H9 (cell line): ENCODE data around the gene CDRT15L2. TPM values are rescaled to one million over a fixed set of nuclear protein-coding genes. Genes with fewer than 3 reads are reported as not detected.
"Not testable (repeated sequence)": the region's sequence is repeated elsewhere in the genome, so short reads cannot be mapped to it uniquely, and the experiment has no call there.

ENCODE experiments used
- DNase-seq: peaks from one replicate; pipeline ENCODE4 v3.0.0-alpha.2; 2017
- H2AFZ ChIP-seq: one replicate; pipeline ENCODE4 v1.6.1; 2013; ENCODE audit warnings: mild to moderate bottlenecking, low read length, control low read depth, moderate library complexity
- H2AK5ac ChIP-seq: 2 replicates; pipeline ENCODE4 v1.6.1; 2013; ENCODE audit warnings: low read length, control low read depth, mixed read lengths; ENCODE audit not compliant: insufficient read length
- H2BK120ac ChIP-seq: one replicate; pipeline ENCODE4 v1.6.1; 2013; ENCODE audit warnings: low read depth, mild to moderate bottlenecking, low read length, control low read depth, inconsistent platforms; ENCODE audit not compliant: poor library complexity, severe bottlenecking
- H2BK12ac ChIP-seq: 2 replicates; pipeline ENCODE4 v1.6.1; 2013; ENCODE audit warnings: low read length, control low read depth, mixed read lengths, low read depth; ENCODE audit not compliant: insufficient read length
- H2BK15ac ChIP-seq: 2 replicates; pipeline ENCODE4 v1.6.1; 2013; ENCODE audit warnings: low read depth, low read length, control low read depth
- H2BK20ac ChIP-seq: one replicate; pipeline ENCODE4 v1.6.1; 2013; ENCODE audit warnings: low read depth, mild to moderate bottlenecking, low read length, control low read depth, inconsistent platforms; ENCODE audit not compliant: poor library complexity, severe bottlenecking
- H2BK5ac ChIP-seq: 2 replicates; pipeline ENCODE4 v1.6.1; 2013; ENCODE audit warnings: low read length, control low read depth, mixed read lengths; ENCODE audit not compliant: insufficient read length
- H3K14ac ChIP-seq: 2 replicates; pipeline ENCODE4 v1.6.1; 2013; ENCODE audit warnings: low read length, control low read depth; ENCODE audit not compliant: insufficient read depth
- H3K18ac ChIP-seq: 2 replicates; pipeline ENCODE4 v1.6.1; 2013; ENCODE audit warnings: low read depth, mild to moderate bottlenecking, mixed read lengths, low read length, control low read depth; ENCODE audit not compliant: insufficient read length
- H3K23ac ChIP-seq: 2 replicates; pipeline ENCODE4 v1.6.1; 2013; ENCODE audit warnings: low read length, control low read depth, mixed read lengths, low read depth; ENCODE audit not compliant: insufficient read length
- H3K23me2 ChIP-seq: 2 replicates; pipeline ENCODE4 v1.6.1; 2013; ENCODE audit warnings: low read depth, mild to moderate bottlenecking, mixed read lengths, low read length, control low read depth; ENCODE audit not compliant: insufficient read length, poor library complexity, severe bottlenecking
- H3K27ac ChIP-seq: 2 replicates; pipeline ENCODE4 v1.5.1; 2013; ENCODE audit warnings: low read length, control low read depth, mixed read lengths, low read depth; ENCODE audit not compliant: insufficient read length
- H3K27me3 ChIP-seq: 2 replicates; pipeline ENCODE4 v1.6.1; 2013; ENCODE audit warnings: low read length, control low read depth, inconsistent platforms; ENCODE audit not compliant: insufficient read depth
- H3K4ac ChIP-seq: 2 replicates; pipeline ENCODE4 v1.6.1; 2013; ENCODE audit warnings: low read depth, mild to moderate bottlenecking, control low read depth, inconsistent platforms, low read length, moderate library complexity
- H3K4me1 ChIP-seq: 2 replicates; pipeline ENCODE4 v1.6.1; 2013; ENCODE audit warnings: low read length, control low read depth, inconsistent platforms; ENCODE audit not compliant: insufficient read depth
- H3K4me2 ChIP-seq: 2 replicates; pipeline ENCODE4 v1.6.1; 2013; ENCODE audit warnings: low read length, control low read depth, mixed read lengths; ENCODE audit not compliant: insufficient read length, insufficient read depth
- H3K56ac ChIP-seq: 2 replicates; pipeline ENCODE4 v1.6.1; 2013; ENCODE audit warnings: low read depth, mild to moderate bottlenecking, mixed read lengths, low read length, control low read depth; ENCODE audit not compliant: insufficient read length
- H3K79me1 ChIP-seq: 2 replicates; pipeline ENCODE4 v1.6.1; 2013; ENCODE audit warnings: low read depth, mild to moderate bottlenecking, moderate library complexity, low read length, control low read depth, inconsistent platforms; ENCODE audit not compliant: insufficient read depth, poor library complexity, severe bottlenecking
- H3K79me2 ChIP-seq: 2 replicates; pipeline ENCODE4 v1.6.1; 2013; ENCODE audit warnings: low read length, control low read depth, inconsistent platforms; ENCODE audit not compliant: insufficient read depth
- H3K9ac ChIP-seq: 2 replicates; pipeline ENCODE4 v1.6.1; 2013; ENCODE audit warnings: low read length, control low read depth, mixed read lengths; ENCODE audit not compliant: insufficient read length; ENCODE audit errors: extremely low read depth
- H3K9me3 ChIP-seq: one replicate; pipeline ENCODE4 v1.6.1; 2013; ENCODE audit warnings: low read depth, low read length, inconsistent platforms; ENCODE audit not compliant: control insufficient read depth
- H3T11ph ChIP-seq: one replicate; pipeline ENCODE4 v1.6.1; 2013; ENCODE audit warnings: mild to moderate bottlenecking, low read length, control low read depth, inconsistent platforms
- H4K20me1 ChIP-seq: one replicate; pipeline ENCODE4 v1.6.1; 2013; ENCODE audit not compliant: control insufficient read depth, insufficient read length, insufficient read depth
- H4K5ac ChIP-seq: 2 replicates; pipeline ENCODE4 v1.6.1; 2013; ENCODE audit warnings: low read depth, mild to moderate bottlenecking, mixed read lengths, low read length, control low read depth; ENCODE audit not compliant: insufficient read length
- H4K8ac ChIP-seq: replicated peaks from 2 replicates; pipeline ENCODE4 v1.6.1; 2013; ENCODE audit warnings: low read length, control low read depth, mixed read lengths, low read depth; ENCODE audit not compliant: insufficient read length
- H4K91ac ChIP-seq: 2 replicates; pipeline ENCODE4 v1.6.1; 2013; ENCODE audit warnings: low read depth, mild to moderate bottlenecking, moderate library complexity, mixed read lengths, low read length, control low read depth; ENCODE audit not compliant: insufficient read length
- H3K27ac Mint-ChIP-seq, 3 experiments: 2 replicates in 2 of 3; 3 replicates in 1 of 3; pipeline ENCODE4 v1.8.0; 2020 to 2021; ENCODE audit warnings: mixed read lengths in 3 of 3, mild to moderate bottlenecking in 1 of 3, moderate library complexity in 1 of 3
- H3K27me3 Mint-ChIP-seq: 2 replicates; pipeline ENCODE4 v1.8.0; 2021; ENCODE audit warnings: low read depth, mild to moderate bottlenecking, moderate library complexity, mixed read lengths
- H3K36me3 Mint-ChIP-seq, 3 experiments: 2 replicates in 2 of 3; 3 replicates in 1 of 3; pipeline ENCODE4 v1.8.0; 2020 to 2021; ENCODE audit warnings: low read depth in 3 of 3, mixed read lengths in 3 of 3; ENCODE audit not compliant: insufficient read depth in 1 of 3
- H3K4me1 Mint-ChIP-seq, 2 experiments: 2 replicates each; pipeline ENCODE4 v1.8.0; 2020; ENCODE audit warnings: mixed read lengths in 2 of 2
- H3K4me3 Mint-ChIP-seq, 2 experiments: 2 replicates in 1 of 2; 3 replicates in 1 of 2; pipeline ENCODE4 v1.8.0; 2020 to 2021; ENCODE audit warnings: mild to moderate bottlenecking in 2 of 2, mixed read lengths in 2 of 2, moderate library complexity in 1 of 2
- H3K9me3 Mint-ChIP-seq, 2 experiments: 2 replicates in 1 of 2; 3 replicates in 1 of 2; pipeline ENCODE4 v1.8.0; 2020; ENCODE audit warnings: mild to moderate bottlenecking in 2 of 2, mixed read lengths in 2 of 2, moderate library complexity in 1 of 2
- WGBS: extraction: QIAGEN DNeasy Blood & Tissue Kit; methylation state at CpG from one replicate; pipeline ENCODE4 v1.1.7; 2013; ENCODE audit warnings: missing lambda C conversion rate, low lambda C conversion rate, mixed read lengths; ENCODE audit not compliant: insufficient read length; ENCODE audit errors: extremely low coverage; 5-methylcytosine and 5-hydroxymethylcytosine counted together
- total RNA-seq: library from RNA; stranded (reverse); gene quantifications from 2 replicates; pipeline ENCODE4 v1.2.1, GENCODE V29; 2021

Gene CDRT15L2
- total RNA-seq, 1 experiment from 2014 or later = not detected

DNA sequence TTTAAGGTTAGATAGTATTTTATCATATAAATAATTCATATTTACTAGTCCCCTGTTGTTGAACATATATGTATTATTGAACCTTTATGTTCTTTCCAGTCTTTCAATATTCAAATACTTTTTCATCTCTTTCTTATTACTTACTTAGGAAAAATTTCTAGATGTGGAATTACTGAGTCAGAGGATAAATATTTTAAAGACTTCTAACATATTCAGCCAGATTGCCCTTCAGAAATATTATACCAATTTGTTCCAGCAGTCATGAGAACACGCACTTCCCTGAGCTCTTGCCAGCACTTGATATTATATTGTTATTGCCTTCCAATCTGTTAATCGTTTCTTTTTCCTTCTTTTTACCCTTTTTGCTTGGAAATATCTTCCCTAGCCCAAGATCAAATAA, 4.5 kb upstream of the CDRT15L2 start:
- not testable (repeated sequence) for H2BK5ac ChIP-seq, H3K36me3 Mint-ChIP-seq, H3K4me1 Mint-ChIP-seq, H3K56ac ChIP-seq, H3K14ac ChIP-seq, H3T11ph ChIP-seq, H3K4me3 Mint-ChIP-seq, H3K79me2 ChIP-seq, H2BK120ac ChIP-seq, H2BK12ac ChIP-seq, H3K9me3 Mint-ChIP-seq, H2AFZ ChIP-seq, H2AK5ac ChIP-seq, H3K23me2 ChIP-seq, DNase-seq, H3K9ac ChIP-seq, H3K4me1 ChIP-seq, H4K91ac ChIP-seq, H3K27ac Mint-ChIP-seq, H3K4me2 ChIP-seq, H4K5ac ChIP-seq, H3K23ac ChIP-seq, H3K79me1 ChIP-seq, H3K4ac ChIP-seq, H4K20me1 ChIP-seq, H3K27me3 ChIP-seq, H3K9me3 ChIP-seq, H3K27me3 Mint-ChIP-seq, H3K18ac ChIP-seq, H2BK15ac ChIP-seq, H4K8ac ChIP-seq, H3K27ac ChIP-seq, H2BK20ac ChIP-seq
- no CpG with 5 or more reads among the region's 2 CpGs for WGBS

DNA sequence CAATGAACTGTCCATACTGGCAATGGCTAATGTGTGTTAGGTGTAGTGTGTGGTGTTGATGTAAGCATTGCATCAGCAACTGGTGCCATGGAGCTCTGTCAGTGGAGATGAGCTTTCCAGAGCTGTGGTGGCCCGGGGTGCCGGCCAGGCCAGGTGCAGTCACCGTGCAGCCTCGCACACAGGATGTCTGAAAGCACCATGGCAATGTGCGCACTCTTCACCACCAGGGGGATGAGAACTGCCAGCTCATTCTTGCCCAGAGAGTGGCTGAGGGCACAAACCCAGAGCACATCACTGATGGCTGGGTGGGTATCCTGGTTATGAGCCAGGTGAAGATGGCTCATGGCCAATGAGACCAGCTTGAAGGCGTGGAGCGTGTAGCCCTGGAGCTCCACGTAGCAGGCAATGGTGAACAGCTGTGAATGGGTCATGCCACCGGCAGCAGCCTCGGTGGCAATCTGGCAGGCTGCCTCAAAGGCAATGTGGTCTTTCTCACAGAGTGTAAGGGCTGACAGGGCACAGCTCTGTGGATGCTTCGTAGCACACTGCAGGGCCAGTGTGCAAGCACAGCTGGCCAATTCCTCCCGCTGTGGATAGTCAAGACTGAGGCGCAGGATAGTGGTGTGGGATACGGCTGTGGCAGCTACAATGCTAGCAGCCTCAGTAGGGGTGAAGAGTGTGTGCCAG, 4.5 kb downstream of the CDRT15L2 start:
- not testable (repeated sequence) for H3K14ac ChIP-seq, H2BK20ac ChIP-seq, H3K27me3 ChIP-seq, H3K27me3 Mint-ChIP-seq, H3K4me2 ChIP-seq, H3K79me2 ChIP-seq, H2BK120ac ChIP-seq, H3K4me3 Mint-ChIP-seq, H3K27ac Mint-ChIP-seq, DNase-seq, H3K36me3 Mint-ChIP-seq, H4K20me1 ChIP-seq, H2BK12ac ChIP-seq, H3K9ac ChIP-seq, H3K4me1 ChIP-seq, H3K9me3 ChIP-seq, H2AK5ac ChIP-seq, H4K8ac ChIP-seq, H3K18ac ChIP-seq, H3K4ac ChIP-seq, H2AFZ ChIP-seq, H2BK15ac ChIP-seq, H4K5ac ChIP-seq, H3K23ac ChIP-seq, H3T11ph ChIP-seq, H3K4me1 Mint-ChIP-seq, H2BK5ac ChIP-seq, H3K9me3 Mint-ChIP-seq, H3K79me1 ChIP-seq, H4K91ac ChIP-seq, H3K23me2 ChIP-seq, H3K56ac ChIP-seq, H3K27ac ChIP-seq
- WGBS = no CpG with 5 or more reads among the region's 14 CpGs
